Upper lobe of left lung (tissue), 4 donors: ENCODE results near the gene LARP6.

ENCODE experiments used
- CTCF ChIP-seq, 6 experiments: fragments of 450-650 bp in 4 of 6; fragments of 200-600 bp in 2 of 6; sonication (generic) in 2 of 6; IDR thresholded peaks; one replicate each; pipeline ENCODE4 v1.5.1; 2016 to 2019; ENCODE audit warnings: antibody characterized with exemption in 6 of 6
- POLR2A ChIP-seq, 4 donors: fragments of 450-650 bp; IDR thresholded peaks; one replicate each; pipeline ENCODE4 v1.5.1; 2016 to 2017; ENCODE audit warnings: antibody characterized with exemption in 4 of 4, mild to moderate bottlenecking in 2 of 4
- POLR2AphosphoS5 ChIP-seq, 2 donors: sonication (generic); formaldehyde crosslinking; IDR thresholded peaks; one replicate each; pipeline ENCODE4 v1.5.1; 2017; ENCODE audit warnings: antibody characterized with exemption in 2 of 2

GRCh38 chr15:70866982-70867641 lies 13.2 kb upstream of the LARP6 start:
- no peak for TF ChIP-seq CTCF (IDR thresholded peaks at IDR 0.05)
- no peak for TF ChIP-seq POLR2A (IDR thresholded peaks at IDR 0.05)
- no peak for TF ChIP-seq POLR2AphosphoS5 (IDR thresholded peaks at IDR 0.05)
